GM21381 (cell line): Measurements from ENCODE around the gene MAP7.

ENCODE experiments used
- ATAC-seq: cut with Tn5 transposase; IDR thresholded peaks from one replicate; pipeline ENCODE4 v1.9.1; 2021; ENCODE audit warnings: mild to moderate bottlenecking, moderate library complexity; ENCODE audit not compliant: unreplicated experiment

MAP7 gene

DNA sequence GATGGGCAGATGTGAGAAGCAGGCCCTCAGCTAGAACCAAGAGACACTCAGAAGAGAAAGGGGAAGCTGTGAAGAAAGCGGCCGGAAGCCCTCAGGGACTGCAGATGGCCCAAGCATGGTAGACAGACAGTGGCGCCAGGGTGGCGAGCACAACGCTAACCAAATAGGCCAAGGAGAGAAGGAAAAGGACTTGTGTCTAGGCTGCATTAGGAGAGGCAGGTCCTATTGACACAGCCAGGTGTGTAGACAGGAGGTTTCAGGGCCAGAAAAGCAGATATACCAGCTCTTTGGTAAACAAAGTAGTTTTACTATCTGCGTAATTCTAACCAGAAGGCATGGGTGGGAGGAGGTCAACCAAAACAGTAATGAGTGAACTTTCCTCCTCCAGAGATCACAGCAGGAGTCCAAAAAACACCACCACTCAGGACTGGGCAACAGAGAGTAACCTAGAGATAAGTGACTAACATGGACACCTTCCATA lies 15.8 kb upstream of the MAP7 start:
- ATAC-seq, result no peak

DNA sequence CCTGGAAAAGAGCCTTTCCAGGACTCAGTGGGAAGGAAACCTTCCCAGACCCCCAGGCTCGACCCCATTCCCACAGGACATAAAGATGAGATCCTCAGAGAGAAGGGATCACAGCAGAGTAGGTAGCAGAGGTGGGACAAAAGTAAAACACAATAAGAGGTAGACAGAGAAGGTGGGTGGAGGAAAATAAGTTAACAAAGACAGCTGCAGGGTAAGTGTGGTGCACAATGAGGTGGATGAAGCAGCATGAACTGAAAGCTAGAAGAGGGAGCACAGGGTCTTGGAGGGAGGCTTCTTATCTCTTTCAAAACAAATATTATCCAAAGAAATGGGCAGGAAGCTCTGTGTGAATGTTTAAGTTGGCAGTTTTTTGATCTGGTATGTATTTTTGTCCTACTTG lies 14.0 kb upstream of the MAP7 start:
- ATAC-seq, result no peak

DNA sequence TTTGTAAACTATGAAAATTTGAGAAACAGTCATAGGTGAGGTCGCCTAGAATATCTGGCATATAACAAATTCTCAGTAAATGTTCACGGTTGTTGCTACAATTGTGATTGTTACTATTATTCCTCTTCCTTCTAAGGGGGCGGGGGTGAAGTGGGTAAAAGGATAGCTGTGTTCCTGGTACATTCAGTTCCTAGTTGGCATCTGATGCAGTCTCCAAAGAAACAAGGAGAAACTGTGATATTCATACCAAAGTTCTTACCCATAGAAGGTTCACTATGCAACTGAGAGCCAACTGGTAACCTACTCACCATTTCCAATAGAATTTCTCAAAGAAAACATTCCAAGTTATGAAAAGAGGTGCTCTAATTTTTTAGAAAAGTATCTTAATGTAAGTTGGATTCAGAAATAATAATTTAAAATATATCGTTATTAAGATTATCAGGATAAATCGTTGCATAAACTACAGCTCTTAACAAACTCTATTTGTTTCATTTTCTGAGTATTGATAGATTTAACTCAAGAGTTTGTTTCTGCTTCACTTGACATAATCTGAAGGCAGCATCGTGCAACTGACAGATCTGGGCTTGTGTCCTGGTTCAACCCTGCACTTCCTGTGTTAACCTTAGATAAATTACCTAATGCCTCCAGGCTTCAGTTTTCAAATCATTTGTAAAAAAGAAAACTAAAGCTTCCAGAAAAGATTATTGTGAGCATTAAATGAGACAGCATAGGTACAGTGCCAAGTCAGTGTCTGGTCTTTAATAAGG lies 13.3 kb upstream of the MAP7 start:
- no peak for ATAC-seq

GRCh38 chr6:136562211-136562610 lies 12.0 kb upstream of the MAP7 start:
- no peak for ATAC-seq

GRCh38 chr6:136553166-136553787 lies 3.1 kb upstream of the MAP7 start:
- ATAC-seq, result no peak

GRCh38 chr6:136552054-136552453 lies 1.8 kb upstream of the MAP7 start:
- no peak for ATAC-seq

GRCh38 chr6:136551103-136551502 lies 881 bp upstream of the MAP7 start:
- ATAC-seq, result no peak

DNA sequence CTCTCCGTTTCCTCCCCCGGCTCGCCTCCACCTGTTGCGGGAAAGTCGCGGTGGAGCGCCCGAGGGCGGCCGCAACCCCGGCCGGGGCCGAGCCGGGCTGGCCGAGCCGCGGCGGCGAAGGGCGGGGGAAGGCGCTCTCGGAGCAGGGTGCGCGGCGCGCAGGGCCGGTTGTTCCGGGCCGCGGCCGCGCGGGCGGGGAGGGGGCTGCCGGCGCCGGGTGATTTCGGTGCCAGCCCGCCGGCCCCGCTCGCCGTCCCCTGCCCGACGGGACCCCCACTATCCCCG lies 235 bp downstream of the MAP7 start:
- ATAC-seq, result peak; percentile 63

DNA sequence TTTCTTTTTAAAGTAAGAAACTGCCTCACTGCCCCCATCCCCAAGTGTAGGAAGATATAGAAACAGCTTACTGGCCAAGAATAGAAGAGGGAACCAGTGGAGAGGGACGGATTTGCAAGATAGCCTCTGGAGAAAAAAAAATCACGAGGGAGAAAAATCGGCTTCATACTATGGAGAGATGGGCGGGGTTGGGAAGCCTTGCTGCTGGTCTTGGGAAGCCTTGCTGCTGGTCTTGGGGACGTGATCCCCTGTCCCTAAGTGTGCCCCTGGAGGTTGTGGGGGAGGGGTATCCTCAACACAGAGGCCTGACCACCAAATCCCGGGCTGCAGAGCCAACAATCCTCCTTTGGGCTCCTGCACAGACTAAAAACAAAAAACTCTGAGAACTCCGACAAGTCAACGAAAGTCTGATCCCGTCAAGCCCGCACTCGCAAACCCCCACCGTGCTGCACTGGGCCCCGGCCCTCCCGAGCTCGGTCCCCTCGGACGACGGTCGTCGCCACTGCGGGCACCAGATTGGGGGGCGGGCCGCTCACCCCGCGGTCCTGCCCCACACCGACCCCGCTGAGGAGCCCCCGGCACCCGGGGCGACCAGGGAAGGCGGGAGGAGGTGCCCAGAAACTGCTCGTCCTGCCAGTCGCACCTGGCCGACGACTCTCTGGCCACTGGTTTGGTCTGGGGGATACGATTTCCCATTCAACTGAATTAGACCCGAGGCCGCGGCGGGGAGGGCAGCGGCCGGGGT lies 750 bp downstream of the MAP7 start:
- peak; percentile 6 for ATAC-seq

DNA sequence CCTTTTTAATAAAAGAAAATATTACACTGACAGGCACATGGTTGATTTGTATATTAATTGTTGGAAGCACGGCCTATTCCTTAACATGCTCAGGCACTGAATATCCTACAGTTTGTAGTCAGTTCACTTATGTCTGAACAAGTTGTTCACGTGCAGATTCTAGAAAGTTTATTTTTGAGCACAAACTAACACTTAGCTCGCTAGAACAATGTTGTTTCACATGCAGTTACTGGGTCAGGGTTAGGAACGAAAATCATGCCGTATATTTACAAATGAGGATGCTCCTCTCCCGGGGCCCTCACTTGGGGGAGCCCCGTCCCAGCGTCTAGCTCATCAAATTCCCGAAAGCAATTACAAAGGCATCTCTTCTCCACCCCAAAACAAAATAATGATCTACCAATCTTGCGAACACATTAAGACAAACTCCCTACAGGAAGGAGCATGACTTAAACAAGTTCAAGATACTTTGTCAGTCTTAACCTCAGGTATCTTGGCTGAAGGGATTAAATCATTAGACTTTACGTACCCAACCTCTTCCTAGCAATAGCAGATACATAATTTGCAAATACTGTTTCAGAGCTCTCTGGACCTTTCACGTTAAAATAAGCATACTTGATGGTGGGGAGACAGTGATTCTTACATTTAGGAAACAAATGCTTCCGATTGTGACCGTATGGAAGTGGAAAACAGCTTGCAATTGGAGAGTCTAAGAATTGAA lies 1.5 kb downstream of the MAP7 start:
- no peak for ATAC-seq

GRCh38 chr6:136547871-136548270 lies 2.4 kb downstream of the MAP7 start:
- ATAC-seq, result no peak

- ATAC-seq, result no peak
These were observed 2.9 kb downstream of the MAP7 start for GRCh38 chr6:136547336-136547735.

DNA sequence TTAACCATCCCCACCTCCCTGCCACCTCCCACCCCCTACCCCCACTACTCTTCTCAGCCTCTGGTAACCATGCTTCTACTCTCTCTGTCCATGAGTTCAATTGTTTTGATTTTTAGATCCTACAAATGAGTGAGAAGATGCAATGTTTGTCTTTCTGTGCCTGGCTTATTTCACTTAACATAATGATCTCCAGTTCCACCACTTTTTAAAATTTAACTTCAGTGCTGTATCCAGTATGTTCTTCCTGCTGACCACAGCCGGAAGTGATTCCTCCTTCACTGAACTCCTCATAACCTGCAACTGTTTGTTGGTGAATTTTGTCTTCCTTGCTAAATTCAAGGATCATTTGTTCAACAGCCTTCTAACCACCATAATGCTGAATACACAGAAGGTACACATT lies 3.9 kb downstream of the MAP7 start:
- no peak for ATAC-seq

GRCh38 chr6:136544326-136544725 lies 5.9 kb downstream of the MAP7 start:
- no peak for ATAC-seq

- ATAC-seq, result no peak
These were observed 8.8 kb downstream of the MAP7 start for GRCh38 chr6:136541395-136541794.

DNA sequence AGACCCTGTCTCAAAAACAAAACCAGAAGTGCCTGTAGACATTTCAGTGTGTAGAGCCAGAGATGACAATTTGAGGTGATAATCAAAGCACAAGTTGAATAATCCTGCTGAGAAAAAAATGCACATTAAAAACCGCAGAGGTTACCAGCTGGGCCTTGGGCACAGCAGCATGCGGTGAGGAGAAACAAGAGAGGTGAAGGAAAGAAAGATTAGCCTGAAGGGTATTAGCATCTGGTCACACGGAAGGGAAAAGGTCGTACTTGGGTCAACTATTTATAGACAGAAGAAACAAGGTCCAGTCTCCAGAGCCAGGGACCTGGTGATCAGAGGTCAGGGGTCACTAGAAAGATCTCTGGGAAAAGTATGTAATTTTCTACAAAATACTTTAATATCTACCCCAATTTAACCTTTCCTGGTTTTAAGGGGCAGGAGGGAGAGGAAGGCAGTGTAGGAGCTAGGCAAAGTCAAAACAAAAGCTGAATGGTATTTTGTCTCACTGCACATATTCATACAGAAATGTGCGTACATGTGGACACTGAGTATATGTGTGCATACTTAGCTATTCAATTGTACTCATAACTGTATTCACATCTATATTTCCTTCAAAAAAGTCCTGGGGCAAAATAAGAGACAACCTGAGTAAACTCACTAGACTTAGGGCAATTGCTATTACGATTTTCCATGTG lies 10.1 kb downstream of the MAP7 start:
- no peak for ATAC-seq

DNA sequence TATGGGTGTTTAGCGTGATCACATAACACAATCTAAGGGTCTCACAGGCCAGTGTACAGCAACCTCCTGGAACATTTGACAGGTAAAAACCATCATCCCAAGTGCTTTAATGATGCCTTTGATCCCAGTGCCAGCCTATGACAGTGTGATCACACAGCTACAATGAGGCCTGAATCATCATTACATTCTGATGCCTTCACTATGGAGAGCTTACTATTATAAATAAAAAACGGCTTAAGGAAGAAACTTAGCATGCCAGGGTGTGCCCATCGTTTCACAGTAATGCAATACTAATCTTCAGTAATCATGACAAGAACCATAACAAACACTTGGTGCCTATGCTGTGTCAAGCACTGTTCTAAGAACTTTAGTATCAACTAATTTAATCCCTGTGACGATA lies 11.4 kb downstream of the MAP7 start:
- no peak for ATAC-seq

DNA sequence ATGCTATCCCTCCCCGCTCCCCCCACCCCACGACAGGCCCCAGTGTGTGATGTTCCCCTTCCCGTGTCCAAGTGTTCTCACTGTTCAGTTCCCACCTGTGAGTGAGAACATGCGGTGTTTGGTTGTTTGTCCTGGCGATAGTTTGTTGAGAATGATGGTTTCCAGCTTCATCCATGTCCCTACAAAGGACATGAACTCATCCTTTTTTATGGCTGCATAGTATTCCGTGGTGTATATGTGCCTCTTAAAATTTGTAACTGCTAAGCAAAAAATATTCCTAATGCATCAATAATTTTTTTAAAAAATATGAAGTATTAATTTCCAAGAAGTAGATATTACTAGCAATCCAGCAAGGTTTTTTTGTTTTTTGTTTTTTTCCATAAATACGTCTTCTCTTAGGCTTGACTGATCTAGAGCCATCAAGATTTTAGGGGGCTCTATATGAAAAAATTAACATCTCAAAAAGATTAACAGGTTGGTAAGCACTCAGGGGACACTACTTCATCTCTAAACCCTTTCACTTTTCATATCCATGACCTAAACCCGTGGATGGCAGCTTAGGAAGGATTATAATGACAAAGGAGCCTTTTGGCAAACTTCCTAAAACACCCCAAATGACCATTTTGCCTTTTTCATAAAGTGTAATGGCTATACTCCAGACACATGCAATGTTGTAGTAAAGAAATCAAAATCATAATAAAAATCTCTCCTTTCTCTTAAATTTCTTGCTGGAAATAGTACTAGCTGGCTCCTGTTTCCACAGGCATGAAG lies 14.2 kb downstream of the MAP7 start:
- ATAC-seq, result no peak

- ATAC-seq, result no peak
These were observed 15.0 kb downstream of the MAP7 start for GRCh38 chr6:136535017-136535765.
